ENCODE measurements around the gene MTUS2.

The MTUS2 gene

GRCh38 chr13:29482504-29482903, 662.4 kb downstream of the MTUS2 start:
- Histone ChIP-seq H3K27me3 (ENCODE audit: low read length) (no peaks in the 10 kb centered on the region), H3F3A (ENCODE audit: insufficient read depth) (no peaks in the 10 kb centered on the region), H3K4me2 (ENCODE audit: low read depth, low read length, poor library complexity, severe bottlenecking) (no peak overlapping the region), H3K9ac (ENCODE audit: low read length) (no peak overlapping the region), H3K36me3 (ENCODE audit: low read length) (no peaks in the 10 kb centered on the region), H3K9me3 (ENCODE audit: insufficient read depth, low read length) (no peaks in the 10 kb centered on the region), H3K27ac (ENCODE audit: low read depth, low read length) (no peak overlapping the region), H4K20me1 (ENCODE audit: low read depth, low read length) (no peaks in the 10 kb centered on the region), H2AFZ (ENCODE audit: low read depth, low read length, severe bottlenecking) (no peak overlapping the region), H3K79me2 (ENCODE audit: insufficient read depth, low read length) (no peaks in the 10 kb centered on the region), H3K9me2 (replicated peaks; ENCODE audit: insufficient read depth, low read length) (no peaks in the 10 kb centered on the region), H3K4me3 (ENCODE audit: insufficient read depth, low read length, poor library complexity, severe bottlenecking) (no peak overlapping the region)
- TF ChIP-seq CTCF (IDR thresholded peaks at IDR 0.05; ENCODE audit: insufficient read depth, low read length, poor library complexity, severe bottlenecking) (no peak), EZH2phosphoT487 (conservative IDR thresholded peaks at IDR 0.05; ENCODE audit: low read length) (no peak)

GRCh38 chr13:29483211-29483610, 663.1 kb downstream of the MTUS2 start:
- no peaks in the 10 kb centered on the region for H3K36me3 ChIP-seq (ENCODE audit: low read length)
- no peaks in the 10 kb centered on the region for H3F3A ChIP-seq (ENCODE audit: insufficient read depth)
- H2AFZ ChIP-seq (ENCODE audit: low read depth, low read length, severe bottlenecking): no peak overlapping the region
- H3K4me3 ChIP-seq (ENCODE audit: insufficient read depth, low read length, poor library complexity, severe bottlenecking): no peak overlapping the region
- H3K9me2 ChIP-seq (replicated peaks; ENCODE audit: insufficient read depth, low read length): no peaks in the 10 kb centered on the region
- no peaks in the 10 kb centered on the region for H3K27me3 ChIP-seq (ENCODE audit: low read length)
- TF ChIP-seq EZH2phosphoT487 (conservative IDR thresholded peaks at IDR 0.05; ENCODE audit: low read length): no peak
- TF ChIP-seq CTCF (IDR thresholded peaks at IDR 0.05; ENCODE audit: insufficient read depth, low read length, poor library complexity, severe bottlenecking): no peak
- no peak overlapping the region for H3K4me2 ChIP-seq (ENCODE audit: low read depth, low read length, poor library complexity, severe bottlenecking)
- H3K27ac ChIP-seq (ENCODE audit: low read depth, low read length): no peak overlapping the region
- no peaks in the 10 kb centered on the region for H3K9me3 ChIP-seq (ENCODE audit: insufficient read depth, low read length)
- no peaks in the 10 kb centered on the region for H3K79me2 ChIP-seq (ENCODE audit: insufficient read depth, low read length)
- H3K9ac ChIP-seq (ENCODE audit: low read length): no peak overlapping the region
- H4K20me1 ChIP-seq (ENCODE audit: low read depth, low read length): no peaks in the 10 kb centered on the region

- H3K4me2 ChIP-seq (ENCODE audit: low read depth, low read length, poor library complexity, severe bottlenecking): no peak overlapping the region
- no peaks in the 10 kb centered on the region for H4K20me1 ChIP-seq (ENCODE audit: low read depth, low read length)
- H2AFZ ChIP-seq (ENCODE audit: low read depth, low read length, severe bottlenecking): no peak overlapping the region
These were observed 663.5 kb downstream of the MTUS2 start for GRCh38 chr13:29483623-29484022.

More at GRCh38 chr13:29483623-29484022, 663.5 kb downstream of the MTUS2 start:
- Histone ChIP-seq H3K79me2 (ENCODE audit: insufficient read depth, low read length) (no peaks in the 10 kb centered on the region), H3K27me3 (ENCODE audit: low read length) (no peaks in the 10 kb centered on the region), H3F3A (ENCODE audit: insufficient read depth) (no peaks in the 10 kb centered on the region), H3K36me3 (ENCODE audit: low read length) (no peaks in the 10 kb centered on the region), H3K4me3 (ENCODE audit: insufficient read depth, low read length, poor library complexity, severe bottlenecking) (no peak overlapping the region), H3K9me3 (ENCODE audit: insufficient read depth, low read length) (no peaks in the 10 kb centered on the region), H3K27ac (ENCODE audit: low read depth, low read length) (no peak overlapping the region), H3K9me2 (replicated peaks; ENCODE audit: insufficient read depth, low read length) (no peaks in the 10 kb centered on the region), H3K9ac (ENCODE audit: low read length) (no peak overlapping the region)
- TF ChIP-seq CTCF (IDR thresholded peaks at IDR 0.05; ENCODE audit: insufficient read depth, low read length, poor library complexity, severe bottlenecking) (no peak), EZH2phosphoT487 (conservative IDR thresholded peaks at IDR 0.05; ENCODE audit: low read length) (no peak)

Data from SU-DHL-6 (cell line).